K562 (cell line): ENCODE measurements around the gene TOMM40L. TPM values are rescaled to one million over a fixed set of nuclear protein-coding genes. Genes with fewer than 3 reads are reported as not detected.

ENCODE experiments used
- BRD9 ChIP-seq: fragments of 450-650 bp; IDR thresholded peaks from 2 replicates; pipeline ENCODE4 v1.6.1; 2018; ENCODE audit warnings: low read depth; ENCODE audit not compliant: partially characterized antibody
- CHD4 ChIP-seq: fragments of 200-600 bp; sonication (generic); IDR thresholded peaks from 3 replicates; pipeline ENCODE4 v1.6.1; 2012; ENCODE audit warnings: low read depth, mild to moderate bottlenecking, mixed read lengths, low read length, inconsistent platforms; ENCODE audit not compliant: insufficient read depth, insufficient replicate concordance, poor library complexity, severe bottlenecking
- ETV5 ChIP-seq: sonication (generic); formaldehyde crosslinking; IDR thresholded peaks from 2 replicates; pipeline ENCODE4 v1.4.0; 2020; ENCODE audit warnings: low read depth, mild to moderate bottlenecking, missing genetic modification reagents
- IRF9 ChIP-seq: fragments of 450-650 bp; IDR thresholded peaks from 2 replicates; pipeline ENCODE4 v1.6.1; 2016; ENCODE audit warnings: missing biosample characterization, missing genetic modification characterization
- LCOR ChIP-seq: sonication (generic); formaldehyde crosslinking; IDR thresholded peaks from 2 replicates; pipeline ENCODE4 v1.8.0; 2022; ENCODE audit warnings: mild to moderate bottlenecking, missing genetic modification reagents
- MAFG ChIP-seq: fragments of 450-650 bp; conservative IDR thresholded peaks from 2 replicates; pipeline ENCODE4 v1.6.1; 2016; ENCODE audit warnings: missing genetic modification characterization, missing compliant biosample characterization
- NBN ChIP-seq: fragments of 450-650 bp; IDR thresholded peaks from 2 replicates; pipeline ENCODE4 v1.6.1; 2016; ENCODE audit warnings: low read depth, mild to moderate bottlenecking
- NCOA4 ChIP-seq: fragments of 450-650 bp; IDR thresholded peaks from 2 replicates; pipeline ENCODE4 v1.6.1; 2018; ENCODE audit warnings: mild to moderate bottlenecking; ENCODE audit not compliant: partially characterized antibody
- NR1H2 ChIP-seq: sonication (generic); formaldehyde crosslinking; IDR thresholded peaks from 2 replicates; pipeline ENCODE4 v1.4.0; 2020; ENCODE audit warnings: mild to moderate bottlenecking, missing genetic modification reagents
- NR4A1 ChIP-seq, 2 experiments: fragments of 250-450 bp in 1 of 2; fragments of 450-650 bp in 1 of 2; sonication (Bioruptor Pico) in 1 of 2; IDR thresholded peaks; 2 replicates each; pipeline versions ENCODE4 v1.4.0 to v1.6.1; 2016 to 2020; ENCODE audit warnings: mild to moderate bottlenecking in 2 of 2, missing compliant biosample characterization in 1 of 2, missing genetic modification characterization in 1 of 2, moderate library complexity in 1 of 2
- PCBP2 ChIP-seq: fragments of 200-400 bp; formaldehyde crosslinking; IDR thresholded peaks from 2 replicates; pipeline ENCODE4 v1.6.1; 2018; ENCODE audit warnings: low read length, low read depth, mild to moderate bottlenecking, moderate library complexity; ENCODE audit not compliant: poor library complexity, severe bottlenecking
- PHB2 ChIP-seq: fragments of 450-650 bp; IDR thresholded peaks from 2 replicates; pipeline ENCODE4 v1.6.1; 2017; ENCODE audit warnings: low read depth
- POLR2AphosphoS2 ChIP-seq: IDR thresholded peaks from 2 replicates; pipeline ENCODE4 v1.6.1; 2012; ENCODE audit warnings: low read length, improper control_type of control experiment
- PRMT5 ChIP-seq: sonication (generic); formaldehyde crosslinking; IDR thresholded peaks from 2 replicates; pipeline ENCODE4 v1.5.0; 2020; ENCODE audit warnings: missing genetic modification reagents
- SMAD1 ChIP-seq: fragments of 150-350 bp; IDR thresholded peaks from 2 replicates; pipeline ENCODE4 v1.6.1; 2014; ENCODE audit warnings: low read length, low read depth; ENCODE audit not compliant: partially characterized antibody
- SMARCA4 ChIP-seq: fragments of 450-650 bp; IDR thresholded peaks from 2 replicates; pipeline ENCODE4 v1.6.1; 2016
- SMARCA5 ChIP-seq: fragments of 450-650 bp; IDR thresholded peaks from 2 replicates; pipeline ENCODE4 v1.6.1; 2016
- STAT5B ChIP-seq: fragments of 250-450 bp; sonication (Bioruptor Pico); IDR thresholded peaks from 2 replicates; pipeline ENCODE4 v1.8.0; 2021; ENCODE audit warnings: mild to moderate bottlenecking, inconsistent platforms
- TCFL5 ChIP-seq: fragments of 250-450 bp; sonication (Bioruptor Pico); conservative IDR thresholded peaks from 2 replicates; pipeline ENCODE4 v1.6.1; 2021; ENCODE audit warnings: mild to moderate bottlenecking, moderate library complexity, matching md5 sums
- THRAP3 ChIP-seq: fragments of 450-650 bp; IDR thresholded peaks from 2 replicates; pipeline ENCODE4 v1.6.1; 2016; ENCODE audit warnings: mild to moderate bottlenecking, inconsistent platforms, borderline replicate concordance
- YBX1 ChIP-seq: fragments of 450-650 bp; IDR thresholded peaks from 2 replicates; pipeline ENCODE4 v1.7.1; 2016; ENCODE audit warnings: mild to moderate bottlenecking
- ZBTB11 ChIP-seq, 3 experiments: fragments of 200-800 bp in 1 of 3; fragments of 250-450 bp in 1 of 3; fragments of 450-650 bp in 1 of 3; sonication (Bioruptor Pico) in 1 of 3; sonication (Bioruptor generic) in 1 of 3; formaldehyde crosslinking in 1 of 3; IDR thresholded peaks; 2 replicates each; pipeline versions ENCODE4 v1.6.1 to v1.8.0; 2016 to 2022; ENCODE audit warnings: mild to moderate bottlenecking in 2 of 3, missing genetic modification characterization in 2 of 3, missing compliant biosample characterization in 1 of 3, moderate library complexity in 1 of 3
- ZNF224 ChIP-seq: sonication (generic); formaldehyde crosslinking; IDR thresholded peaks from 2 replicates; pipeline ENCODE4 v1.8.0; 2022; ENCODE audit warnings: mild to moderate bottlenecking, missing genetic modification reagents
- ZNF263 ChIP-seq: sonication (generic); formaldehyde crosslinking; IDR thresholded peaks from 2 replicates; pipeline ENCODE4 v1.8.0; 2022; ENCODE audit warnings: mild to moderate bottlenecking, missing genetic modification reagents, borderline replicate concordance
- ZNF444 ChIP-seq: fragments of 250-450 bp; sonication (Bioruptor Pico); IDR thresholded peaks from 2 replicates; pipeline ENCODE4 v1.4.0; 2020; ENCODE audit warnings: mild to moderate bottlenecking, moderate library complexity
- ZNF778 ChIP-seq: fragments of 450-650 bp; formaldehyde crosslinking; IDR thresholded peaks from 2 replicates; pipeline ENCODE4 v1.4.0; 2020; ENCODE audit warnings: mild to moderate bottlenecking, moderate library complexity
- ZZZ3 ChIP-seq: fragments of 450-650 bp; IDR thresholded peaks from 2 replicates; pipeline ENCODE4 v1.6.1; 2016; ENCODE audit warnings: antibody characterized with exemption, mild to moderate bottlenecking, moderate library complexity
- polyA plus RNA-seq, 8 experiments: library from polyadenylated mRNA; depleted of rRNA in 4 of 8; stranded (reverse) in 5 of 8; unstranded in 3 of 8; fragments of >200 nt; fragmentation: Nextera tagmentation in 2 of 8; fragmentation: Illumina TruSeq in 1 of 8; extraction: Ambion mirVana in 2 of 8; extraction: Trizol in 1 of 8; gene quantifications; 2 replicates each; pipeline versions ENCODE4 v1.2.1 to v1.2.3, GENCODE V29; 2011 to 2014; ENCODE audit warnings: inconsistent platforms in 1 of 8, missing spikeins in 1 of 8
- total RNA-seq, 7 experiments: library from RNA; depleted of rRNA in 6 of 7; stranded (reverse); fragments of >200 nt in 6 of 7; fragmentation: Illumina TruSeq in 2 of 7; extraction: Trizol in 2 of 7; gene quantifications; 2 replicates each; pipeline versions ENCODE4 v1.2.1 to v1.2.3, GENCODE V29; 2011 to 2021; ENCODE audit warnings: low replicate concordance in 1 of 7

The TOMM40L gene
- total and polyA plus RNA-seq, 9 of the 15 experiments (the other 6 are each of a cell fraction or from before 2014, with no cell fraction given) = 9.6 to 33.6 (median 25.2) TPM

GRCh38 chr1:161177936-161178244 lies 48.0 kb upstream of the TOMM40L start (continued):
- TF ChIP-seq BRD9 (peak; percentile 37), ZNF778 (CRISPR knock-in tag) (no peak), POLR2AphosphoS2 (no peak), PCBP2 (no peak), SMAD1 (no peak), ZNF263 (CRISPR knock-in tag) (no peak), ZZZ3 (no peak), STAT5B (no peak), SMARCA4 (0 out of 2 replicates have a peak, but pooled peaks have one; percentile 9), NR1H2 (no peak), ZBTB11 (CRISPR knock-in tag; IDR thresholded peaks at IDR 0.05) (peak in 1 of 3 experiments; percentile 18; a peak in 2 of 6 replicates), PRMT5 (no peak), PHB2 (no peak), LCOR (CRISPR knock-in tag) (no peak), NR4A1 (CRISPR knock-in tag; IDR thresholded peaks at IDR 0.05) (no peak), NR4A1 (tag; IDR thresholded peaks at IDR 0.05) (no peak), NCOA4 (no peak), NBN (no peak), ETV5 (CRISPR knock-in tag) (no peak), ZNF224 (CRISPR knock-in tag) (no peak), CHD4 (no peak), TCFL5 (CRISPR knock-in tag) (no peak), THRAP3 (no peak), SMARCA5 (no peak), IRF9 (tag) (no peak), ZNF444 (no peak), MAFG (tag) (no peak), YBX1 (no peak)
- TF ChIP-seq, all 486 proteins: peak for 18
